Astrocyte of the cerebellum (primary cell): ENCODE data around the gene LRRC8D.
A peak's percentile ranks its signal among the peaks of the same experiment; 100 is the strongest.

Experiments
- DNase-seq: peaks from one replicate; pipeline ENCODE4 v3.0.0-alpha.2; 2011; ENCODE audit warnings: low read depth
- H3K4me3 ChIP-seq: 2 replicates; pipeline ENCODE4 v1.5.1; 2011; ENCODE audit warnings: mild to moderate bottlenecking, low read depth, low read length, moderate library complexity
- in situ Hi-C: cut with HindIII; loops from 2 replicates; pipeline ENCODE4 v1.10.0; 2017; ENCODE audit warnings: low sequenced_read_pairs
- TF ChIP-seq, protein P1 (sequence below): IDR thresholded peaks from 2 replicates; pipeline ENCODE4 v1.5.1; 2012; ENCODE audit warnings: low read length, low read depth, moderate library complexity, mild to moderate bottlenecking; ENCODE audit errors: missing control alignments

The LRRC8D gene

DNA sequence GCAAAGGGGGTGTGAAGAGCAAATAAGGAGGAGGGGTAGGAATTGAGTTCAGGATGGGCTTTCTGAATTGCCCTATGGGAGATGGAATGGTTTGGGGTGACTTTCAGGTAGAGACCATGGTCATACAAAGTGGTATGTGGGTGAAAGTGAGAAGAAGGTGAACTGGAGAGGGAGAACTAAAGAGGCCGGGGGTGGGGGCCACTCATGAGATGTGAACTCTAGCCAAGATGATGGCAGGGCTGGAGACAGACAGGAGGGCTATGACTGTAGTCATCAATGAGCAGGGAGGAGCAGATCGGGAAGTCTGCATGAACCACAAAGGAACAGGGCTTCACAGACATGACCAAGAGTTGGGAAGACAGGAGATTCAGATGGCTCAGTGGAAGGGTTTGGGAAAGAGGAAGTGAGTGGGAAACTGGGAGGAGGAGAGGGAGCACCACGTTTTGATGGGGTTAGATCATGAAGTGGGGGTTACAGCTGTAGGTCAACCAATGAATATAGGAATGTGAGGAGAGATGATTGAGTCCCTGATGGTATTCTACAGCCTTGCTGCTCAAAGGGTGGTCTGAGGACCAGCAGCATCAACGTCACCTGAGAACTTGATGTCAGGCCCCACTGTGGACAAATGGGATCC is 20.7 kb upstream of the LRRC8D start:
- TF ChIP-seq, protein P1, sequence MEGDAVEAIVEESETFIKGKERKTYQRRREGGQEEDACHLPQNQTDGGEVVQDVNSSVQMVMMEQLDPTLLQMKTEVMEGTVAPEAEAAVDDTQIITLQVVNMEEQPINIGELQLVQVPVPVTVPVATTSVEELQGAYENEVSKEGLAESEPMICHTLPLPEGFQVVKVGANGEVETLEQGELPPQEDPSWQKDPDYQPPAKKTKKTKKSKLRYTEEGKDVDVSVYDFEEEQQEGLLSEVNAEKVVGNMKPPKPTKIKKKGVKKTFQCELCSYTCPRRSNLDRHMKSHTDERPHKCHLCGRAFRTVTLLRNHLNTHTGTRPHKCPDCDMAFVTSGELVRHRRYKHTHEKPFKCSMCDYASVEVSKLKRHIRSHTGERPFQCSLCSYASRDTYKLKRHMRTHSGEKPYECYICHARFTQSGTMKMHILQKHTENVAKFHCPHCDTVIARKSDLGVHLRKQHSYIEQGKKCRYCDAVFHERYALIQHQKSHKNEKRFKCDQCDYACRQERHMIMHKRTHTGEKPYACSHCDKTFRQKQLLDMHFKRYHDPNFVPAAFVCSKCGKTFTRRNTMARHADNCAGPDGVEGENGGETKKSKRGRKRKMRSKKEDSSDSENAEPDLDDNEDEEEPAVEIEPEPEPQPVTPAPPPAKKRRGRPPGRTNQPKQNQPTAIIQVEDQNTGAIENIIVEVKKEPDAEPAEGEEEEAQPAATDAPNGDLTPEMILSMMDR, result no peak
- in situ Hi-C loops, result no loop called here
- H3K4me3 ChIP-seq, result no peak overlapping the region
- no peak for DNase-seq

DNA sequence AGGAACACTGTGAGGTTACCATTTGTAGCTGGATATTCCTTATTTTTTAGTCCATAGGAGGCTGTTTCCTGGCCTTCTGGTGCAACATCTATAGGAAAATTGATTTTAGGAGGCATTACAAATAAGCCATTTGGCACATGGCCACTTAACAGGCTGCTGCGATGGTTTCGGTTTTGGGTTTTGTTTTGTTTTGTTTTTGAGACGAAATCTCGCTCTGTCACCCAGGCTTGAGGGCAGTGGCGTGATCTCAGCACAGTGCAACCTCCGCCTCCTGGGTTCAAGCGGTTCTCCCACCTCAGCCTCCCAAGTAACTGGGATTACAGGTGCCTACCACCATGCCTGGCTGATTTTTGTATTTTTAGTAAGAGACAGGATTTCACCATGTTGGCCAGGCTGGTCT is 20.1 kb upstream of the LRRC8D start:
- TF ChIP-seq, protein P1, result no peak
- no peak overlapping the region for H3K4me3 ChIP-seq
- DNase-seq, result no peak
- in situ Hi-C loops, result no loop called here

DNA sequence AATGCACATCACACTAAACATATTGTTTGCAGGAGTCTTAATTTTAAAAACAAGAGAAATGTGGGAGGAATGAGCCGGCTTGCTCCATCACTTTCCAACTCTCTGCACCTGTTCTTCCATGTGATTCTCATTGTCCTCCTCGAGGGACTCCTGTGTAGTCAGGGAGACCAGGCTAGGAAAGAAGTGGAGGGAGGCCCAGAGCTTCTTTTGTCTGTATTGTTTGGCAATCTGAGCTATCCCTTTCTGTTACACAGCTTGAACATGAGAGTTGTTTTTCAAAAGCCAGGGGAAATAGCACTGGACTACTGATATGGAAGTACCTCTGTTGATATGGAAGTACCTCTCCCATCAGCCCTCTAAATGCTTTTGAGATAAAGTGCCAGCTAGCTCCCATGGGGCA is 18.8 kb upstream of the LRRC8D start:
- in situ Hi-C loops, result no loop called here
- no peak overlapping the region for H3K4me3 ChIP-seq
- TF ChIP-seq, protein P1, result no peak
- no peak for DNase-seq

DNA sequence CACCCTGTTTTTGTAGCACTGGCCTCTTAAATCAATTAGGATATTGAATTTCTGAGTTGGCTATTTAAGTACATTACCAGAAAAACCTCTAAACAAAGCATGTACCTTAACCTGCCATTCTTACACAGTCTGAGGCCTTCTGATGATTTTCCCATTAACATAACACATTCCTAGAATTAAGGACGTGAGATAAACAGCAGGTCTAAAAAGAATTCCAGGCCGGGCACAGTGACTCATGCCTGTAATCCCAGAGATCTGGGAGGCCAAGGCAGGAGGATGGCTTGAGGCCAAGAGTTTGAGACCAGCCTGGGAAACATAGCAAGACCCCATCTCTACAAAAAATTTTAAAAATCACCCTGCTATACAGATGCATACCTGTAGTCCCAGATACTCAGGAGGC is 18.0 kb upstream of the LRRC8D start:
- TF ChIP-seq, protein P1, result no peak
- DNase-seq, result no peak
- H3K4me3 ChIP-seq, result no peak overlapping the region
- in situ Hi-C loops, result no loop called here

DNA sequence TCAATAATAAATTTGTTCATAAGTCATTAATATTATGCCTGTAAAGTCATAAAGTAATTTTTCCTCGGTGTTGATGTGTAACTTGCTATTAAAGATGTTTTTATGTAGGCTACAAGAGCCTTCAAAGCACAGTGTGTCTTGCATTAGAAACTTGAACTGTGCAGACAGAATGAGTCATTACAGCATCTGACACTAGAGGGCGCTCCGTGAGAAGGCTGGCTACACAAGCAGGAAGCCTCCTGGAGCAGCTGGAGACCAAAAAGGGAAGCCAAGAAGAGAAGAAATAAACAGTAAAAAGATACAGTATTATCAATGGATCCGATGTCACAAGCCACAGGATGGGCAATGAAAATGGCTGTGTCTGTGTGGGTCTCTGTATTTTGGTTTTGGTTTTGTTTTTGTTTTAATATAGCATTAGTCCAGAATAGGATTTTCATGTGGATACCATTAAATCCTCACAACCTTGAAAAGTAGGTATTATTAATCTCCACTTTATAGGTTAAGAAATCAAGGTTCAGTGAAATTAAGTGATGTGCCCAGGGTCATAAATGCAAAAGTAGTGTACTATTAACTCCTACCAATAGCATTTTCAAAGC is 16.1 kb upstream of the LRRC8D start:
- no peak overlapping the region for H3K4me3 ChIP-seq
- in situ Hi-C loops, result no loop called here
- TF ChIP-seq, protein P1, result peak; percentile 94
- DNase-seq, result peak; percentile 75

DNA sequence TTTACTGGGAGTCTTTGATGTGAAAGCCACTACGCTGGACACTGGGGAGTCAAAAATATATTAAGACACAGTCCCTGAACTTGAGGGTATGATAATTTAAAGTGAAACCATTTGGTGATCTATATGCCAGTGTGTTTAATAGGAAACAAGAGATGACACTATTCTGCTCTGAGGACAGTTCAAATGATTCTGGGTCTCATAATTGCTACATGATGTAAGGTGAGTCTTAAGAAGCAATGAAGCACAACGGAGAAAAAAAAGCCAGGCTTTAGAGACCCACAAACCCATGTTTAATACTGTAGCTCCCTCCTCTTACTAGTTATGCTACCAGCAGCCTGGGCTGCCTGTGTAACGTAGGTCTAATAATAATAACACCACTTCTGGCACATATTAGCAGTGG is 14.2 kb upstream of the LRRC8D start:
- H3K4me3 ChIP-seq, result no peak overlapping the region
- in situ Hi-C loops, result no loop called here
- TF ChIP-seq, protein P1, result no peak
- no peak for DNase-seq

DNA sequence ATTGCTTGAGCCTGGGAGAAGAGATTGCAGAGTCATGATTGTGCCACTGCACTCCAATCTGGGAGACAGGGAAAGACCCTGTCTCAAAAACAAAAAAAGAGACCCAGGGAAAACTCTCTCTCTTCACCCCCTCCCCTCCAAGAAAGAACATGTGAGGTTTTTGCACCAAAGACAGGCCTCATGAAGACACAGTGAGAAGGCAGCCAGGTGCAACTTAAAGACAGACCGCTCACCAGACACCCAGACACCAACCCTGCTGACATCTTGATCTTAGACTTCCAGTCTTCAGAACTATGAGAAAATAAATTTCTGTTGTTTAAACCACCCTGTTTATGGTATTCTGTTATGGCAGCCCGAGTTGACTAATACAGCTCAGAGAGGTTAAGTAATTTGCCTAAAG is 13.3 kb upstream of the LRRC8D start:
- TF ChIP-seq, protein P1, result no peak
- H3K4me3 ChIP-seq, result no peak overlapping the region
- no peak for DNase-seq
- in situ Hi-C loops, result no loop called here
